ENCODE data around the gene TEAD1.

- TF ChIP-seq CTCF (optimal IDR thresholded peaks at IDR 0.05 in 1 of 3, IDR thresholded peaks at IDR 0.05 in 1 of 3, conservative IDR thresholded peaks at IDR 0.05 in 1 of 3; ENCODE audit: extremely low read depth in 1 of 3, insufficient read depth in 2 of 3, low read length in 3 of 3) (no peak), EZH2 (IDR thresholded peaks at IDR 0.05; ENCODE audit: low read length) (no peak)
Observed at GRCh38 chr11:12734625-12735024, 60.4 kb downstream of the TEAD1 start.
